Lung (tissue), 12 donors: ENCODE results near the gene UBE2B. TPM values are rescaled to one million over a fixed set of nuclear protein-coding genes. Genes with fewer than 3 reads are reported as not detected.
"Not testable (repeated sequence)": the region's sequence is repeated elsewhere in the genome, so short reads cannot be mapped to it uniquely, and the experiment has no call there.

Experiments
- ATAC-seq: fragments of 200-7000 bp; cut with Tn5 transposase; one replicate; pipeline ENCODE4 v1.9.1; 2020; ENCODE audit warnings: moderate number of reproducible peaks; ENCODE audit not compliant: insufficient read depth, low FRiP score
- DNase-seq, 3 donors: peaks; one replicate each; pipeline ENCODE4 v3.0.0-alpha.2; 2013 to 2017
- H3K27ac ChIP-seq, 2 donors: one replicate each; pipeline ENCODE4 v1.5.1; 2013; ENCODE audit warnings: mild to moderate bottlenecking in 2 of 2, moderate library complexity in 2 of 2, control low read depth in 1 of 2, inconsistent platforms in 1 of 2, low read depth in 1 of 2, low read length in 1 of 2
- H3K27me3 ChIP-seq, 3 donors: one replicate each; pipeline ENCODE4 v1.5.1; 2013; ENCODE audit warnings: low read length in 2 of 3; ENCODE audit not compliant: control insufficient read depth in 3 of 3, insufficient read depth in 3 of 3
- H3K36me3 ChIP-seq, 4 donors: one replicate each; pipeline ENCODE4 v1.5.1; 2013; ENCODE audit warnings: low read length in 4 of 4, mild to moderate bottlenecking in 1 of 4, moderate library complexity in 1 of 4; ENCODE audit not compliant: control insufficient read depth in 4 of 4, insufficient read depth in 4 of 4
- H3K4me1 ChIP-seq, 5 donors: one replicate each; pipeline ENCODE4 v1.5.1; 2013; ENCODE audit warnings: low read length in 5 of 5, mild to moderate bottlenecking in 2 of 5, moderate library complexity in 1 of 5; ENCODE audit not compliant: control insufficient read depth in 5 of 5, insufficient read depth in 5 of 5
- H3K4me3 ChIP-seq: one replicate; pipeline ENCODE4 v1.5.1; 2013; ENCODE audit warnings: mild to moderate bottlenecking, control low read depth, moderate library complexity
- H3K9ac ChIP-seq, 2 donors: one replicate each; pipeline ENCODE4 v1.5.1; 2013; ENCODE audit warnings: low read length in 2 of 2, control low read depth in 1 of 2; ENCODE audit not compliant: insufficient read depth in 1 of 2
- H3K9me3 ChIP-seq, 4 donors: one replicate each; pipeline ENCODE4 v1.5.1; 2013; ENCODE audit warnings: low read length in 3 of 4, mild to moderate bottlenecking in 1 of 4, moderate library complexity in 1 of 4; ENCODE audit not compliant: control insufficient read depth in 4 of 4, insufficient read depth in 3 of 4
- WGBS, 2 donors: extraction: QIAGEN DNeasy Blood & Tissue Kit; methylation state at CpG; one replicate each; pipeline ENCODE4 v1.1.7; 2013; 5-methylcytosine and 5-hydroxymethylcytosine counted together
- polyA plus RNA-seq, 2 donors: library from polyadenylated mRNA; stranded (reverse); fragments of 200-250 nt; gene quantifications; one replicate each; pipeline ENCODE4 v1.2.1, GENCODE V29; 2013
- total RNA-seq, 2 donors: library from RNA; depleted of rRNA in 1 of 2; stranded (reverse); fragments of >200 nt in 1 of 2; gene quantifications; one replicate each; pipeline ENCODE4 v1.2.1, GENCODE V29; 2014 to 2021
- TF ChIP-seq, protein P1 (sequence below): IDR thresholded peaks from 2 replicates; pipeline ENCODE4 v1.5.1; 2012; ENCODE audit warnings: mild to moderate bottlenecking; ENCODE audit errors: control extremely low read depth, extremely low read depth
- donor health status: control.
- donor health status: control.
- donor health status: Bipolar disorder and iron deficiency.
- donor health status: healthy.
- donor health status: DM: yes; HTN: yes; CAD: no.

Gene UBE2B
- total and polyA plus RNA-seq, 4 donors, result 75.1 to 119 (median 100) TPM

DNA sequence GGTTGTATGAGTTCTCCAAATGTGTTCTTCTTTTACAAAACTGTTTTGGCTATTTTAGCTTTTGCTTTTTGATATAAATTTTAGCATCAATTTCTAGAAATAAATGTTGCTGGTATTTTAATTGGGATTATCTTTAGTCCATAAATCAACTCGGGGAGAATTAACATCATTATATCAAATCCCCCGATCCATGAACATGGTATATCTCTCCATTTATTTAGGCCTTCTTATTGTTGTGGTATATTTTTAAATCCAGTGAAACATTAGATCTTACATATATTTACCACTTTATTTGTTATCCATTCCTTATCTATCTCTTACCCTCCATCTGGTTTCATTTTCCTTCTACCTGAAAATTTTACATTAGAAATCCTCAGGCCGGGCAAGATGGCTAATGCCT, 47.6 kb downstream of the UBE2B start:
- H3K27ac ChIP-seq, result no peak overlapping the region
- ATAC-seq, result no peak
- no peak overlapping the region for H3K9ac ChIP-seq
- H3K9me3 ChIP-seq, result no peaks in the 10 kb centered on the region
- whole genome bisulfite sequencing, 2 donors, result 98% methylated on average over 3 of the region's 3 CpGs
- TF ChIP-seq, protein P1, sequence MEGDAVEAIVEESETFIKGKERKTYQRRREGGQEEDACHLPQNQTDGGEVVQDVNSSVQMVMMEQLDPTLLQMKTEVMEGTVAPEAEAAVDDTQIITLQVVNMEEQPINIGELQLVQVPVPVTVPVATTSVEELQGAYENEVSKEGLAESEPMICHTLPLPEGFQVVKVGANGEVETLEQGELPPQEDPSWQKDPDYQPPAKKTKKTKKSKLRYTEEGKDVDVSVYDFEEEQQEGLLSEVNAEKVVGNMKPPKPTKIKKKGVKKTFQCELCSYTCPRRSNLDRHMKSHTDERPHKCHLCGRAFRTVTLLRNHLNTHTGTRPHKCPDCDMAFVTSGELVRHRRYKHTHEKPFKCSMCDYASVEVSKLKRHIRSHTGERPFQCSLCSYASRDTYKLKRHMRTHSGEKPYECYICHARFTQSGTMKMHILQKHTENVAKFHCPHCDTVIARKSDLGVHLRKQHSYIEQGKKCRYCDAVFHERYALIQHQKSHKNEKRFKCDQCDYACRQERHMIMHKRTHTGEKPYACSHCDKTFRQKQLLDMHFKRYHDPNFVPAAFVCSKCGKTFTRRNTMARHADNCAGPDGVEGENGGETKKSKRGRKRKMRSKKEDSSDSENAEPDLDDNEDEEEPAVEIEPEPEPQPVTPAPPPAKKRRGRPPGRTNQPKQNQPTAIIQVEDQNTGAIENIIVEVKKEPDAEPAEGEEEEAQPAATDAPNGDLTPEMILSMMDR, result no peak
- no peaks in the 10 kb centered on the region for H3K36me3 ChIP-seq
- H3K4me1 ChIP-seq, result no peaks in the 10 kb centered on the region
- DNase-seq, result no peak
- no peak overlapping the region for H3K4me3 ChIP-seq
- no peaks in the 10 kb centered on the region for H3K27me3 ChIP-seq

DNA sequence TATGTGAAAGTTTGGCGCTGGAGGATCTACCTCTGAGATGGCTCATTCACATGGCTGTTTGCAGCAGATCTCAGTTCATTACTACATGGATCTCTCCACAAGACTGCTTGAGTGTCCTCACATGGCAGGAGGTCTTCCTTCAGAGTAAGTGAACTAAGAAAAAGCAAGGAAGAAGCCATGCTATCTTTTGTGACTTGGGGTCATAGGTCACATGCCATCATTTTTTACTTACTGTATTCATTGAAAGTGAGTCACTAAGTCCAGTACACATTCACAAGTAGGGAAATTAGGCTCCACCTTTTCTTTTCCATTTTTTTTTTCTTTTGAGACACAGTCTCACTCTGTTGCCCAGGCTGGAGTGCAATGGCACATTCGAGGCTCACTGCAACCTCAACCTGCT, 49.0 kb downstream of the UBE2B start:
- Histone ChIP-seq H3K27ac (no peak overlapping the region), H3K4me1 (no peaks in the 10 kb centered on the region), H3K27me3 (no peaks in the 10 kb centered on the region), H3K36me3 (no peaks in the 10 kb centered on the region), H3K9me3 (no peaks in the 10 kb centered on the region), H3K9ac (no peak overlapping the region), H3K4me3 (no peak overlapping the region)
- 92 to 96% methylated on average over 2 of the region's 2 CpGs for WGBS, 2 donors
- TF ChIP-seq, protein P1, result no peak
- ATAC-seq (no peak), DNase-seq (no peak)

DNA sequence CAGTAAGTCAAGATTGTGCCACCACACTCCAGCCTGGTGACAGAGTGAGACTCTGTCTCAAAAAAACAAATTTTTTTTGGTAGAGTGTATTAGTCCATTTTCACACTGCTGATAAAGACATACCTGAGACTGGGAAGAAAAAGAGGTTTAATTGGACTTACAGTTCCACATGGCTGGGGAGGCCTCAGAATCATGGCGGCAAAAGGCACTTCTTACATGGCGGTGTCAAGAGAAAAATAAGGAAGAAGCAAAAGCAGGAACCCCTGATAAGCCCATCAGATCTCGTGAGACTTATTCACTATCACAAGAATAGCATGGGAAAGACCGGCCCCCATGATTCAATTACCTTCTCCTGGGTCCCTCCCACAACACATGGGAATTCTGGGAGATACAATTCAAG, 49.7 kb downstream of the UBE2B start:
- not testable (repeated sequence) for H3K27ac ChIP-seq, H3K9ac ChIP-seq, ATAC-seq, H3K4me3 ChIP-seq, DNase-seq, H3K4me1 ChIP-seq, H3K9me3 ChIP-seq, H3K27me3 ChIP-seq, H3K36me3 ChIP-seq
- 97% methylated on average over 4 of the region's 4 CpGs for WGBS, 2 donors

DNA sequence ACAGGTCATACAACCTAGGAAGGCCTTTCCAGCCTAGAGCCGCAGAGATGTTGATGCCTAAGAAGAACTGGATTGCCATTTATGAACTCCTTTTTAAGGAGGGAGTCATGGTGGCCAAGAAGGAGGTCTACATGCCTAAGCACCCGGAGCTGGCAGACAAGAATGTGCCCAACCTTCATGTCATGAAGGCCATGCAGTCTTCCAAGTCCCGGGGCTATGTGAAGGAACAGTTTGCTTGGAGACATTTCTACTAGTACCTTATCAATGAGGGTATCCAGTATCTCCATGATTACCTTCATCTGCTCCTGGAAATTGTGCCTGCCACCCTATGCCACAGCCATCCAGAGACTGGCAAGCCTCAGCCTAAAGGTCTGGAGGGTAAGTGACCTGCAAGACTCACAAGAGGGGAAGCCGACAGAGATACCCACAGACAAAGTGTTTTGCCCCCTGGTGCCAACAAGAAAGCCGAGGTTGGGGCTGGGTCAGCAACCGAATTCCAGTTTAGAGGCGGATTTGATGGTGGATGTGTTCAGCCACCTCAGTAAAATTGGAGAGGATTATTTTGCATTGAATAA, 51.5 kb downstream of the UBE2B start:
- H3K9me3 ChIP-seq, result no peaks in the 10 kb centered on the region
- no peak overlapping the region for H3K27ac ChIP-seq
- no peak for DNase-seq
- TF ChIP-seq, protein P1, result no peak
- H3K9ac ChIP-seq, result no peak overlapping the region
- no peaks in the 10 kb centered on the region for H3K27me3 ChIP-seq
- no peak for ATAC-seq
- no peak overlapping the region for H3K4me3 ChIP-seq
- 90 to 93% methylated on average over 7 of the region's 7 CpGs for WGBS, 2 donors
- no peaks in the 10 kb centered on the region for H3K36me3 ChIP-seq
- H3K4me1 ChIP-seq, result no peaks in the 10 kb centered on the region
